ENCODE data around the gene MMD2. TPM values are rescaled to one million over a fixed set of nuclear protein-coding genes. Genes with fewer than 3 reads are reported as not detected.

The MMD2 gene
- total RNA-seq, 4 donors from 2014 or later, result not detected

GRCh38 chr7:4959893-4960292 lies 906 bp upstream of the MMD2 start:
- Histone ChIP-seq H3K4me3 (no peak overlapping the region), H3K36me3 (no peaks in the 10 kb centered on the region), H3K9me3 (no peaks in the 10 kb centered on the region), H3K4me1 (peaks cover 0 to 8% of the 10 kb centered on the region in 2 donors), H3K27ac (no peak overlapping the region), H3K27me3 (peaks cover 6 to 8% of the 10 kb centered on the region in 2 donors)
- intact Hi-C loops (cut with DNase I; ENCODE audit: low total_unique reads), result no loop called here
- TF ChIP-seq POLR2A (IDR thresholded peaks at IDR 0.05), result no peak
- no peak for DNase-seq

DNA sequence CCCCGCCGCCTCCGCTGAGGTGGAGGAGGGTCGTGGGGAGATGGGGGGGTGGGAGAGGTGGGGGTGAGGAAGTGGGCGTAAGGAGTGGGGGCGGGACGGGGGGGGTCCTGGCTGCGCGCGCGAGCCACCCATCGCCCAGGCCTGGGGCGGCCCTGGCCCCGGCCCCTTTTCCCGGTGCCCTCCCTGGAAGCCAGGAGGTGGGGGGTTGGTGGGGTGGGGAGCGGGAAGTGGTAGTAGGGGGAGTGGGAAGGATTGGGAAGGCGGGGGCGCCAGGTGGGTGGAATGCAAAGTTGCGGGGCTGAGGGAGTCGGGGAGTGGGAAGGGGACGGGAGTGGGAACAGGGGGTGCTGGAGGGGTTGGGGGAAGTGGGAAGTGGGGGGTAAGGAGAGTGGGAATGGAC lies 319 bp upstream of the MMD2 start:
- no peaks in the 10 kb centered on the region for H3K9me3 ChIP-seq
- TF ChIP-seq POLR2A (IDR thresholded peaks at IDR 0.05), result no peak
- TF ChIP-seq, protein P1, sequence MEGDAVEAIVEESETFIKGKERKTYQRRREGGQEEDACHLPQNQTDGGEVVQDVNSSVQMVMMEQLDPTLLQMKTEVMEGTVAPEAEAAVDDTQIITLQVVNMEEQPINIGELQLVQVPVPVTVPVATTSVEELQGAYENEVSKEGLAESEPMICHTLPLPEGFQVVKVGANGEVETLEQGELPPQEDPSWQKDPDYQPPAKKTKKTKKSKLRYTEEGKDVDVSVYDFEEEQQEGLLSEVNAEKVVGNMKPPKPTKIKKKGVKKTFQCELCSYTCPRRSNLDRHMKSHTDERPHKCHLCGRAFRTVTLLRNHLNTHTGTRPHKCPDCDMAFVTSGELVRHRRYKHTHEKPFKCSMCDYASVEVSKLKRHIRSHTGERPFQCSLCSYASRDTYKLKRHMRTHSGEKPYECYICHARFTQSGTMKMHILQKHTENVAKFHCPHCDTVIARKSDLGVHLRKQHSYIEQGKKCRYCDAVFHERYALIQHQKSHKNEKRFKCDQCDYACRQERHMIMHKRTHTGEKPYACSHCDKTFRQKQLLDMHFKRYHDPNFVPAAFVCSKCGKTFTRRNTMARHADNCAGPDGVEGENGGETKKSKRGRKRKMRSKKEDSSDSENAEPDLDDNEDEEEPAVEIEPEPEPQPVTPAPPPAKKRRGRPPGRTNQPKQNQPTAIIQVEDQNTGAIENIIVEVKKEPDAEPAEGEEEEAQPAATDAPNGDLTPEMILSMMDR (IDR thresholded peaks at IDR 0.05), result no peak
- peaks cover 6 to 8% of the 10 kb centered on the region in 2 donors for H3K27me3 ChIP-seq
- intact Hi-C loops (cut with DNase I; ENCODE audit: low total_unique reads), result no loop called here
- no peaks in the 10 kb centered on the region for H3K36me3 ChIP-seq
- no peak for DNase-seq
- H3K4me1 ChIP-seq, result peaks cover 0 to 8% of the 10 kb centered on the region in 2 donors
- peak overlapping the region in 1 of 2 donors; percentile 29 for H3K4me3 ChIP-seq
- no peak overlapping the region for H3K27ac ChIP-seq

- Histone ChIP-seq H3K4me1 (peaks cover 0 to 8% of the 10 kb centered on the region in 2 donors), H3K4me3 (no peak overlapping the region), H3K36me3 (no peaks in the 10 kb centered on the region), H3K27me3 (peaks cover 6 to 8% of the 10 kb centered on the region in 2 donors), H3K9me3 (no peaks in the 10 kb centered on the region), H3K27ac (no peak overlapping the region)
- intact Hi-C loops (cut with DNase I; ENCODE audit: low total_unique reads), result no loop called here
- DNase-seq, result no peak
- TF ChIP-seq, protein P1 (IDR thresholded peaks at IDR 0.05), result no peak
- TF ChIP-seq POLR2A (IDR thresholded peaks at IDR 0.05), result no peak
Observed at GRCh38 chr7:4957847-4958476, 1.0 kb downstream of the MMD2 start.

DNA sequence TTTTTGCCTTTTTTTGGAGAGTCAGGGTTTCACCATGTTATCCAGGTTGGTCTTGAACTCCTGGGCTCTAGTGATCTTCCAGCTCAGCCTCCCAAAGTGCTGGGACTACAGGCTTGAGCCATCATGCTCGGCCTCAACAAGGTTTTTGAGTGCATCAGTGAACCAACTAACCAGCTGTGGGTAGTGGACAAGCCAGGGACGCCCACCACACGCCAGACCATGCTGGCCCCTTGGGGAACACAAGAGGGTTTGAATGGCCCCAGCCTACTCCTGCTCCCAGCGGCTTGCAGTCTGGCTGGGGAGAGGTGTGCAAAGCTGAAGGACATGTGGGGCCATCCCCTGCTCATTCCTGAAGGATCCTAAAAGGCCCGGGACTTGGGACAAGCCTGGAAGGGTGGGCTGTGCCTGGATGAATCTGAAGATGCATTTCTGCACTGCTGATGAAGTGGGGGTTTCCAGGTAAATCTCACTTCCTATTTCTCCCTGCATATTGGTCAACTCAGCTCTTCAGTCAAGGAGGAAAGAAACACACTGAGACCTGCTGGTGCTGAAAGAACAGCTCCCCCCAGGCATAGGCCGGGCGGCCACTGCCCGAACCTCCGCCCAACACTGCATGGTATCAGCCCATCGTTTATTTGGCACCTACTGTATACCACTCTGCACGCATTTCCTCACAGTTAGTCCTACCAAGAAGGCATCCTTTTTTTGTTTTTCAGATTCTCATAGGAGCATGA lies 6.9 kb downstream of the MMD2 start:
- intact Hi-C loops (cut with DNase I; ENCODE audit: low total_unique reads), result no loop called here
- H3K36me3 ChIP-seq, result no peaks in the 10 kb centered on the region
- TF ChIP-seq, protein P1 (IDR thresholded peaks at IDR 0.05), result no peak
- TF ChIP-seq POLR2A (IDR thresholded peaks at IDR 0.05), result no peak
- DNase-seq, result no peak
- no peaks in the 10 kb centered on the region for H3K9me3 ChIP-seq
- no peak overlapping the region for H3K4me3 ChIP-seq
- no peaks in the 10 kb centered on the region for H3K27me3 ChIP-seq
- no peak overlapping the region for H3K27ac ChIP-seq
- no peaks in the 10 kb centered on the region for H3K4me1 ChIP-seq

GRCh38 chr7:4951304-4951703 lies 7.7 kb downstream of the MMD2 start:
- Histone ChIP-seq H3K9me3 (no peaks in the 10 kb centered on the region), H3K27me3 (no peaks in the 10 kb centered on the region), H3K27ac (no peak overlapping the region), H3K4me1 (no peaks in the 10 kb centered on the region), H3K36me3 (no peaks in the 10 kb centered on the region), H3K4me3 (no peak overlapping the region)
- TF ChIP-seq, protein P1 (IDR thresholded peaks at IDR 0.05), result no peak
- TF ChIP-seq POLR2A (IDR thresholded peaks at IDR 0.05), result no peak
- DNase-seq, result no peak
- intact Hi-C loops (cut with DNase I; ENCODE audit: low total_unique reads), result no loop called here

Measured in uterus (tissue), 4 donors.